ENCODE results near the gene PHF5A. TPM values are rescaled to one million over a fixed set of nuclear protein-coding genes. Genes with fewer than 3 reads are reported as not detected.
A peak's percentile ranks its signal among the peaks of the same experiment; 100 is the strongest.

The PHF5A gene
- total and polyA plus RNA-seq, 12 donors = 18.2 to 50.8 (median 29.3) TPM

- Histone ChIP-seq H3K27ac (peak overlapping the region in 2 of 5 donors; percentile 26 to 44), H3K4me3 (no peak overlapping the region), H3K27me3 (no peaks in the 10 kb centered on the region), H3K4me1 (replicated peaks in 1 of 2) (peaks cover 7 to 20% of the 10 kb centered on the region in 2 donors), H3K9me3 (replicated peaks in 1 of 3) (no peaks in the 10 kb centered on the region), H3K36me3 (replicated peaks in 1 of 2) (peaks cover 0 to 66% of the 10 kb centered on the region in 2 donors)
- TF ChIP-seq POLR2A (IDR thresholded peaks at IDR 0.05) = no peak
- TF ChIP-seq CTCF (IDR thresholded peaks at IDR 0.05) = peak; percentile 88 to 94 (median 92)
- WGBS, 4 donors = 55 to 63% (median 56%) methylated on average over 12 to 22 of the region's 22 CpGs
- intact Hi-C loops (cut with DNase I) = loop anchor here (5.0 to 10.0 kb wide), 2 partner anchors 53 to 115 kb away; partner anchors contain the start of genes ACO2 (in 1 of the 2) and PHF5A (in 1 of the 2)
- DNase-seq = peak; percentile 67 to 92 (median 82)
These were observed 48.9 kb upstream of the PHF5A start for GRCh38 chr22:41517172-41518047.

GRCh38 chr22:41516462-41516861, 48.0 kb upstream of the PHF5A start:
- Histone ChIP-seq H3K27ac (no peak overlapping the region), H3K4me1 (replicated peaks in 1 of 2) (peaks cover 17 to 27% of the 10 kb centered on the region in 2 donors), H3K4me3 (no peak overlapping the region)

GRCh38 chr22:41513391-41513790, 44.9 kb upstream of the PHF5A start:
- H3K4me3 ChIP-seq = no peak overlapping the region
- intact Hi-C loops (cut with DNase I) = loop anchor here in 1 of 2 donors (10.0 kb wide), 1 partner anchor 49 kb away; the partner anchor contains the start of genes ACO2 and PHF5A
- H3K27me3 ChIP-seq = no peaks in the 10 kb centered on the region
- WGBS, 4 donors = 79 to 87% (median 80%) methylated on average over 5 of the region's 5 CpGs
- H3K27ac ChIP-seq = peak overlapping the region in 2 of 5 donors; percentile 62 to 66
- H3K9me3 ChIP-seq (replicated peaks in 1 of 3) = no peaks in the 10 kb centered on the region
- H3K4me1 ChIP-seq (replicated peaks in 1 of 2) = peaks cover 19 to 30% of the 10 kb centered on the region in 2 donors
- H3K36me3 ChIP-seq (replicated peaks in 1 of 2) = peaks cover 0 to 77% of the 10 kb centered on the region in 2 donors
- no peak for DNase-seq
- TF ChIP-seq POLR2A (IDR thresholded peaks at IDR 0.05) (no peak), CTCF (IDR thresholded peaks at IDR 0.05) (no peak)

More at GRCh38 chr22:41516462-41516861, 48.0 kb upstream of the PHF5A start:
- intact Hi-C loops (cut with DNase I) = loop anchor here (5.0 to 10.0 kb wide), 2 partner anchors 52 to 114 kb away; partner anchors contain the start of genes ACO2 (in 1 of the 2) and PHF5A (in 1 of the 2)
- no peaks in the 10 kb centered on the region for H3K9me3 ChIP-seq (replicated peaks in 1 of 3)
- TF ChIP-seq POLR2A (IDR thresholded peaks at IDR 0.05) (no peak), CTCF (IDR thresholded peaks at IDR 0.05) (peak in 1 of 6 experiments; percentile 12)
- H3K36me3 ChIP-seq (replicated peaks in 1 of 2) = peaks cover 0 to 72% of the 10 kb centered on the region in 2 donors
- H3K27me3 ChIP-seq = no peaks in the 10 kb centered on the region
- 87 to 93% (median 90%) methylated on average over 5 to 8 of the region's 8 CpGs for WGBS, 4 donors
- no peak for DNase-seq

Measured in adrenal gland (tissue), 12 donors.